Measurements from ENCODE around the gene EEFSEC. TPM values are rescaled to one million over a fixed set of nuclear protein-coding genes. Genes with fewer than 3 reads are reported as not detected.

EEFSEC gene
- total RNA-seq, 1 experiment from 2014 or later: 14.6 TPM

DNA sequence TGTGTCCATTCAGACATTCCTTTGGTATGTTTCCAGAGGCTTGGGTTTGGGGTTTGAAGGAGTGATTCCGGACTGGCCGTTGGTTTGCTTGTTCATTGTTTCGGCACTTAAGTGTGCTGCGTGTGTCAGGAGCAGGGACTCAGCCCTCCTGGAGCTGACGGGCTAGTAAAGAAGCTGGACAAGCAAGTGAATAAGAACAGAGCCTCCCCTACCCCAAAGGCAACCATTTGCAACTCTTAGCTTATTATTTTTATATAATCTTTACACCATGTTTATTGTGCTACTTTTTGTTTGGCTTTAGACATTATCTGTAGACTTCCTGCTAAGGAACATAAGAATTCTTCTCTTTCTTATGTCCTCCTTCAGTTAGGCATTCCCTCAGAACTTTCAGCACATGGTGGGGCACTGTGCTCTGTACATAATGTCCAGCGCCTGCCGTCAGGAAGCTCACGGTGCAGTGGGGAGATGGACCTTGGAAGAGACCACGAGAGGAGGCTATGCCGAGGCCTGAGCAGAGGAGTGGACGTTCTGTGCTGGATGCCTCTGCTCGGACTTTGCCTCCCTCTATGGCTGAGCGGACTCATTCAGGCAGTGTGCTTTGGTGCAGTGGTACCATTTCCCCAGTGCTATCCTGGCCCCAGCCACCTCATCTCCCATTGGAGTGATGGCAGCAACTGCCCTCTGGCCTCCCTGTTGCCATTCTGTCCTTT, 65.4 kb downstream of the EEFSEC start:
- BruUV-seq (replicated peaks): no TSS peak
- POLR2A ChIA-PET: no interaction called here

DNA sequence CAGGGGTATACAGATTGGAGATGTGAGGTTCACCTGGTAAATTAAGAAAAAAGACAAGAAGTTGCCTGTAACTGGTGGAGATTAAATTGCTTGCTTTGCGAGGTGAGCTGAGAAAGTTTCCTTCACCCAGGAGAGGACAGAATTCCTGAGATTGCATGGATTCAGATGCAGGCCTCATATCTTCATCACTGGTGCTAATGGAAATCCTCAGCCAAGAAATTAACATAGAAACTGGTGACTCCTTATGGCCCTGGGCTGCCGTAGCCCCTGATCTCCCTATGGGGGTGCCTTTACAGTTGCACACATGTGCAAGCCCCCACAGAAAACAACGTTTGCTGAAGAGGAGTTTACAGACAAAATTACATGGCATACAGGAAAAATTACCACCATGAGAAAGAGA, 68.0 kb downstream of the EEFSEC start:
- no TSS peak for BruUV-seq (replicated peaks)
- Mint-ChIP-seq H3K4me1 (ENCODE audit: insufficient read depth, unreplicated experiment) (peaks cover 8% of the 10 kb centered on the region), H3K27me3 (ENCODE audit: insufficient read depth, unreplicated experiment) (no peaks in the 10 kb centered on the region), H3K4me3 (ENCODE audit: unreplicated experiment) (no peak overlapping the region), H3K36me3 (ENCODE audit: insufficient read depth, unreplicated experiment) (peaks cover 8% of the 10 kb centered on the region), H3K9me3 (ENCODE audit: unreplicated experiment) (peaks cover 10% of the 10 kb centered on the region), H3K27ac (ENCODE audit: low read depth, unreplicated experiment) (no peak overlapping the region)
- ChIA-PET CTCF (no interaction called here), POLR2A (no interaction called here)
- intact Hi-C loops (cut with micrococcal nuclease): no loop called here
- DNase-seq (ENCODE audit: unreplicated experiment): no peak
- TF ChIP-seq, protein P1, sequence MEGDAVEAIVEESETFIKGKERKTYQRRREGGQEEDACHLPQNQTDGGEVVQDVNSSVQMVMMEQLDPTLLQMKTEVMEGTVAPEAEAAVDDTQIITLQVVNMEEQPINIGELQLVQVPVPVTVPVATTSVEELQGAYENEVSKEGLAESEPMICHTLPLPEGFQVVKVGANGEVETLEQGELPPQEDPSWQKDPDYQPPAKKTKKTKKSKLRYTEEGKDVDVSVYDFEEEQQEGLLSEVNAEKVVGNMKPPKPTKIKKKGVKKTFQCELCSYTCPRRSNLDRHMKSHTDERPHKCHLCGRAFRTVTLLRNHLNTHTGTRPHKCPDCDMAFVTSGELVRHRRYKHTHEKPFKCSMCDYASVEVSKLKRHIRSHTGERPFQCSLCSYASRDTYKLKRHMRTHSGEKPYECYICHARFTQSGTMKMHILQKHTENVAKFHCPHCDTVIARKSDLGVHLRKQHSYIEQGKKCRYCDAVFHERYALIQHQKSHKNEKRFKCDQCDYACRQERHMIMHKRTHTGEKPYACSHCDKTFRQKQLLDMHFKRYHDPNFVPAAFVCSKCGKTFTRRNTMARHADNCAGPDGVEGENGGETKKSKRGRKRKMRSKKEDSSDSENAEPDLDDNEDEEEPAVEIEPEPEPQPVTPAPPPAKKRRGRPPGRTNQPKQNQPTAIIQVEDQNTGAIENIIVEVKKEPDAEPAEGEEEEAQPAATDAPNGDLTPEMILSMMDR (IDR thresholded peaks at IDR 0.05; ENCODE audit: unreplicated experiment): no peak

More for the DNA sequence above, 65.4 kb downstream of the EEFSEC start:
- no peaks in the 10 kb centered on the region for H3K27me3 Mint-ChIP-seq (ENCODE audit: insufficient read depth, unreplicated experiment)
- H3K4me1 Mint-ChIP-seq (ENCODE audit: insufficient read depth, unreplicated experiment): peaks cover 8% of the 10 kb centered on the region
- peaks cover 8% of the 10 kb centered on the region for H3K36me3 Mint-ChIP-seq (ENCODE audit: insufficient read depth, unreplicated experiment)
- TF ChIP-seq, protein P1 (IDR thresholded peaks at IDR 0.05; ENCODE audit: unreplicated experiment): no peak
- no peak overlapping the region for H3K4me3 Mint-ChIP-seq (ENCODE audit: unreplicated experiment)
- no peak overlapping the region for H3K27ac Mint-ChIP-seq (ENCODE audit: low read depth, unreplicated experiment)
- DNase-seq (ENCODE audit: unreplicated experiment): no peak
- CTCF ChIA-PET: interaction anchor here (0.7 kb wide), 1 partner anchor 17 kb away, joined by 3 read pairs; no protein-coding TSS in a partner anchor
- intact Hi-C loops (cut with micrococcal nuclease): no loop called here
- peaks cover 5% of the 10 kb centered on the region for H3K9me3 Mint-ChIP-seq (ENCODE audit: unreplicated experiment)

GRCh38 chr3:128222796-128223385, 69.6 kb downstream of the EEFSEC start:
- H3K9me3 Mint-ChIP-seq (ENCODE audit: unreplicated experiment): peaks cover 10% of the 10 kb centered on the region
- no peaks in the 10 kb centered on the region for H3K27me3 Mint-ChIP-seq (ENCODE audit: insufficient read depth, unreplicated experiment)
- no TSS peak for BruUV-seq (replicated peaks)
- H3K4me1 Mint-ChIP-seq (ENCODE audit: insufficient read depth, unreplicated experiment): peaks cover 1% of the 10 kb centered on the region
- ChIA-PET POLR2A (no interaction called here), CTCF (interaction anchor here (0.5 to 0.7 kb wide), 2 partner anchors 15 to 128 kb away, joined by 3 to 4 read pairs; no protein-coding TSS in a partner anchor)
- no peak overlapping the region for H3K4me3 Mint-ChIP-seq (ENCODE audit: unreplicated experiment)
- DNase-seq (ENCODE audit: unreplicated experiment): no peak
- intact Hi-C loops (cut with micrococcal nuclease): no loop called here
- TF ChIP-seq, protein P1 (IDR thresholded peaks at IDR 0.05; ENCODE audit: unreplicated experiment): no peak
- peaks cover 1% of the 10 kb centered on the region for H3K36me3 Mint-ChIP-seq (ENCODE audit: insufficient read depth, unreplicated experiment)
- no peak overlapping the region for H3K27ac Mint-ChIP-seq (ENCODE audit: low read depth, unreplicated experiment)

GRCh38 chr3:128226186-128226725, 73.0 kb downstream of the EEFSEC start:
- CTCF ChIA-PET: interaction anchor here (0.6 to 2.2 kb wide), 9 partner anchors 10 to 371 kb away, joined by 3 to 8 read pairs (median 4); no protein-coding TSS in a partner anchor
- DNase-seq (ENCODE audit: unreplicated experiment): no peak
- POLR2A ChIA-PET: interaction anchor here (0.6 kb wide), 2 partner anchors 54 to 562 kb away, joined by 3 read pairs; no protein-coding TSS in a partner anchor
- Mint-ChIP-seq H3K27me3 (ENCODE audit: insufficient read depth, unreplicated experiment) (no peaks in the 10 kb centered on the region), H3K9me3 (ENCODE audit: unreplicated experiment) (peaks cover 10% of the 10 kb centered on the region), H3K4me3 (ENCODE audit: unreplicated experiment) (no peak overlapping the region), H3K27ac (ENCODE audit: low read depth, unreplicated experiment) (no peak overlapping the region), H3K36me3 (ENCODE audit: insufficient read depth, unreplicated experiment) (no peaks in the 10 kb centered on the region), H3K4me1 (ENCODE audit: insufficient read depth, unreplicated experiment) (no peaks in the 10 kb centered on the region)
- intact Hi-C loops (cut with micrococcal nuclease): no loop called here
- BruUV-seq (replicated peaks): no TSS peak
- TF ChIP-seq, protein P1 (IDR thresholded peaks at IDR 0.05; ENCODE audit: unreplicated experiment): no peak

Data from MCF 10A (cell line).